Ishikawa (cell line): Measurements from ENCODE around the gene CNPY4.

Source experiments
- CEBPB ChIP-seq: IDR thresholded peaks from 2 replicates; pipeline ENCODE4 v1.6.1; 2012
- CREB1 ChIP-seq: IDR thresholded peaks from 2 replicates; pipeline ENCODE4 v1.6.1; 2012; ENCODE audit warnings: low read depth
- EGR1 ChIP-seq: IDR thresholded peaks from 2 replicates; pipeline ENCODE4 v1.6.1; 2012
- EP300 ChIP-seq: IDR thresholded peaks from 2 replicates; pipeline ENCODE4 v1.6.1; 2012; ENCODE audit warnings: borderline replicate concordance
- NFIC ChIP-seq: IDR thresholded peaks from 2 replicates; pipeline ENCODE4 v1.6.1; 2012
- RAD21 ChIP-seq: IDR thresholded peaks from 2 replicates; pipeline ENCODE4 v1.6.1; 2012; ENCODE audit warnings: low read depth
- TAF1 ChIP-seq: IDR thresholded peaks from 2 replicates; pipeline ENCODE4 v1.6.1; 2012; ENCODE audit warnings: low read depth, mild to moderate bottlenecking
- YY1 ChIP-seq: IDR thresholded peaks from 2 replicates; pipeline ENCODE4 v1.6.1; 2012; ENCODE audit warnings: low read depth
- ZBTB7A ChIP-seq: IDR thresholded peaks from 2 replicates; pipeline ENCODE4 v1.6.1; 2012; ENCODE audit warnings: low read depth
- TF ChIP-seq, protein P1 (sequence below): IDR thresholded peaks from 2 replicates; pipeline ENCODE4 v1.6.1; 2012
- TF ChIP-seq, protein P2 (sequence below): IDR thresholded peaks from 2 replicates; pipeline ENCODE4 v1.6.1; 2012

DNA sequence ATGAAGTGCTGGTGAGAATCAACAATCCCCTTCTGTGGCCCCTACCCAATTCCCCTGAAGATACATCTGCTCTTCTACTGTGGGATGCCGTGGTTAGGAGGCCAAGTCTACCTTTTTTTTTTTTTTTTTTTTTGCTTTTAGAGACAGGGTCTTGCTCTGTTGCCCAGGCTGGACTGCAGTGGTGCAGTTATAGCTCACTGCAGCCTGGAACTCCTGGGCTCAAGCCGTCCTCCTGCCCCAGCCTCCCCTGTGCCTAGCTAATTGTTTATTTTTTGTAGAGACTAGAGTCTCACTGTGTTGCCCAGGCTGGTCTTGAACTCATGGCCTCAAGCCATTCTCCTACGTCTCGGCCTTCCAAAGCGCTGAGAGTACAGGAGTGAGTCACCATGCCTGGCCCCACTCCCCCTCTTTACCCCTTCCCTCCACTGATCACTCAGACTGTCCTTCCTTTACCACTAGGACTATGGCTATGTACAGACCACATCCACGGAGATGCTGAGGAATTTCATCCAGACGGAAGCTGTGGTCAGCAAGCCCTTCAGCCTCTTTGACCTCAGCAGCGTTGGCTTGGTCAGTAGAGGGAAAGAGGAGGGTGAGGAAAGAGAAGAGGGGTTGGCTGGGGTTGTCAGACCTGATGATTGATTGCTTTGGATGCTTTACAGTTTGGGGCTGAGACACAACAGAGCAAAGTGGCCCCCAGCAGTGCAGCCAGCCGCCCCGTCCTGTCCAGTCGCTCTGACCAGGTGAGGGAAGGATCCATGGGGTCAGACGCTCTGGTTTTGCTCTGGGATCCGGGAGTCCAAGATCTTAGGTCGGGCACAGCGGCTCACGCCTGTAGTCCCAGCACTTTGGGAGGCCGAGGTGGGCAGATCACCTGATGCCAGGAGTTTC is 16.2 kb upstream of the CNPY4 start:
- TF ChIP-seq, protein P1, sequence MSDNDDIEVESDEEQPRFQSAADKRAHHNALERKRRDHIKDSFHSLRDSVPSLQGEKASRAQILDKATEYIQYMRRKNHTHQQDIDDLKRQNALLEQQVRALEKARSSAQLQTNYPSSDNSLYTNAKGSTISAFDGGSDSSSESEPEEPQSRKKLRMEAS: no peak
- TF ChIP-seq EP300: no peak
- no peak for TF ChIP-seq CEBPB
- no peak for TF ChIP-seq YY1
- TF ChIP-seq EGR1: no peak
- no peak for TF ChIP-seq NFIC
- TF ChIP-seq RAD21: no peak
- no peak for TF ChIP-seq ZBTB7A
- TF ChIP-seq TAF1: no peak
- TF ChIP-seq, protein P2, sequence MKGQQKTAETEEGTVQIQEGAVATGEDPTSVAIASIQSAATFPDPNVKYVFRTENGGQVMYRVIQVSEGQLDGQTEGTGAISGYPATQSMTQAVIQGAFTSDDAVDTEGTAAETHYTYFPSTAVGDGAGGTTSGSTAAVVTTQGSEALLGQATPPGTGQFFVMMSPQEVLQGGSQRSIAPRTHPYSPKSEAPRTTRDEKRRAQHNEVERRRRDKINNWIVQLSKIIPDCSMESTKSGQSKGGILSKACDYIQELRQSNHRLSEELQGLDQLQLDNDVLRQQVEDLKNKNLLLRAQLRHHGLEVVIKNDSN: no peak
- TF ChIP-seq CREB1: no peak
